ENCODE results near the gene GLE1. TPM values are rescaled to one million over a fixed set of nuclear protein-coding genes. Genes with fewer than 3 reads are reported as not detected.
A peak's percentile ranks its signal among the peaks of the same experiment; 100 is the strongest.

Gene GLE1
- total RNA-seq, 4 donors from 2014 or later = 27.0 to 55.3 (median 28.3) TPM

GRCh38 chr9:128558431-128559310 is 54.2 kb downstream of the GLE1 start:
- Histone ChIP-seq H3K27ac (peak overlapping the region; percentile 9 to 68 (median 38)), H3K4me1 (peaks cover 0 to 55% (median 26%) of the 10 kb centered on the region in 4 donors), H3K4me3 (no peak overlapping the region), H3K27me3 (no peaks in the 10 kb centered on the region), H3K9me3 (no peaks in the 10 kb centered on the region), H3K36me3 (peaks cover 0 to 7% (median 0%) of the 10 kb centered on the region in 3 donors)
- TF ChIP-seq POLR2A (IDR thresholded peaks at IDR 0.05) = no peak
- TF ChIP-seq CTCF (IDR thresholded peaks at IDR 0.05) = peak in 2 of 6 experiments; percentile 4 to 6
- DNase-seq = peak; percentile 59 to 84 (median 75)

- no peak for DNase-seq
- TF ChIP-seq CTCF (IDR thresholded peaks at IDR 0.05) = no peak
- TF ChIP-seq POLR2A (IDR thresholded peaks at IDR 0.05) = no peak
- Histone ChIP-seq H3K4me1 (no peaks in the 10 kb centered on the region), H3K27ac (no peak overlapping the region), H3K9me3 (no peaks in the 10 kb centered on the region), H3K27me3 (no peaks in the 10 kb centered on the region), H3K4me3 (no peak overlapping the region), H3K36me3 (peaks cover 0 to 50% (median 0%) of the 10 kb centered on the region in 3 donors)
Observed at GRCh38 chr9:128565578-128565977, 61.1 kb downstream of the GLE1 start.

- H3K9me3 ChIP-seq = no peaks in the 10 kb centered on the region
- peaks cover 0 to 68% (median 0%) of the 10 kb centered on the region in 3 donors for H3K36me3 ChIP-seq
- H3K27ac ChIP-seq = no peak overlapping the region
Observed at GRCh38 chr9:128568470-128569078, 64.1 kb downstream of the GLE1 start.

GRCh38 chr9:128575469-128575868 is 71.0 kb downstream of the GLE1 start:
- H3K4me1 ChIP-seq = no peaks in the 10 kb centered on the region
- TF ChIP-seq POLR2A (IDR thresholded peaks at IDR 0.05) (no peak), CTCF (IDR thresholded peaks at IDR 0.05) (no peak)
- no peak for DNase-seq
- no peaks in the 10 kb centered on the region for H3K27me3 ChIP-seq
- H3K4me3 ChIP-seq = no peak overlapping the region
- no peak overlapping the region for H3K27ac ChIP-seq
- H3K36me3 ChIP-seq = peaks cover 0 to 92% (median 0%) of the 10 kb centered on the region in 3 donors
- no peaks in the 10 kb centered on the region for H3K9me3 ChIP-seq

More at GRCh38 chr9:128568470-128569078, 64.1 kb downstream of the GLE1 start:
- H3K27me3 ChIP-seq = no peaks in the 10 kb centered on the region
- no peak for DNase-seq
- TF ChIP-seq POLR2A (IDR thresholded peaks at IDR 0.05) (no peak), CTCF (IDR thresholded peaks at IDR 0.05) (no peak)
- H3K4me1 ChIP-seq = no peaks in the 10 kb centered on the region
- H3K4me3 ChIP-seq = no peak overlapping the region

- H3K27ac ChIP-seq = no peak overlapping the region
- TF ChIP-seq CTCF (IDR thresholded peaks at IDR 0.05) = no peak
- TF ChIP-seq POLR2A (IDR thresholded peaks at IDR 0.05) = no peak
Observed at GRCh38 chr9:128575916-128576315, 71.4 kb downstream of the GLE1 start.

More at GRCh38 chr9:128575916-128576315, 71.4 kb downstream of the GLE1 start:
- Histone ChIP-seq H3K9me3 (no peaks in the 10 kb centered on the region), H3K4me1 (no peaks in the 10 kb centered on the region), H3K36me3 (peaks cover 0 to 92% (median 0%) of the 10 kb centered on the region in 3 donors), H3K4me3 (no peak overlapping the region), H3K27me3 (no peaks in the 10 kb centered on the region)
- no peak for DNase-seq

Measured in Peyer's patch (tissue), 4 donors.